Osteoblast (primary cell): ENCODE measurements around the gene IFT172. TPM values are rescaled to one million over a fixed set of nuclear protein-coding genes. Genes with fewer than 3 reads are reported as not detected.
A peak's percentile ranks its signal among the peaks of the same experiment; 100 is the strongest.

ENCODE experiments used
- DNase-seq: peaks from one replicate; pipeline ENCODE4 v3.0.0; 2011; ENCODE audit warnings: low spot score, mixed read lengths; ENCODE audit not compliant: insufficient read length; ENCODE audit errors: missing footprints
- H2AFZ ChIP-seq: 2 replicates; pipeline ENCODE4 v1.6.0; 2011; ENCODE audit warnings: mild to moderate bottlenecking, low read length
- H3K27ac ChIP-seq: 2 replicates; pipeline ENCODE4 v1.5.1; 2011; ENCODE audit warnings: mild to moderate bottlenecking, low read depth, low read length, moderate library complexity
- H3K27me3 ChIP-seq: 2 replicates; pipeline ENCODE4 v1.6.0; 2012; ENCODE audit warnings: mild to moderate bottlenecking, control low read depth, inconsistent platforms, low read length, moderate library complexity; ENCODE audit not compliant: insufficient read depth
- H3K36me3 ChIP-seq: 2 replicates; pipeline ENCODE4 v1.5.1; 2011; ENCODE audit warnings: mild to moderate bottlenecking, low read length, control low read depth, moderate library complexity; ENCODE audit not compliant: insufficient read depth
- H3K4me1 ChIP-seq: 2 replicates; pipeline ENCODE4 v1.5.1; 2011; ENCODE audit warnings: mild to moderate bottlenecking, low read length, control low read depth, moderate library complexity; ENCODE audit not compliant: insufficient read depth
- H3K4me2 ChIP-seq: 2 replicates; pipeline ENCODE4 v1.6.0; 2011; ENCODE audit warnings: mild to moderate bottlenecking, low read length; ENCODE audit not compliant: insufficient read depth
- H3K4me3 ChIP-seq: fragments of 200-600 bp; sonication (generic); 3 replicates; pipeline ENCODE4 v1.5.1; 2012; ENCODE audit warnings: mild to moderate bottlenecking, low read length, inconsistent platforms; ENCODE audit not compliant: insufficient read depth
- H3K79me2 ChIP-seq: 2 replicates; pipeline ENCODE4 v1.6.0; 2012; ENCODE audit warnings: mild to moderate bottlenecking, low read length, control low read depth, inconsistent platforms; ENCODE audit not compliant: insufficient read depth
- H3K9me3 ChIP-seq: 2 replicates; pipeline ENCODE4 v1.5.1; 2011; ENCODE audit warnings: low read depth, low read length, control low read depth
- H4K20me1 ChIP-seq: 2 replicates; pipeline ENCODE4 v1.6.0; 2012; ENCODE audit warnings: mild to moderate bottlenecking, low read length, control low read depth; ENCODE audit not compliant: insufficient read depth
- CTCF ChIP-seq: IDR thresholded peaks from 2 replicates; pipeline ENCODE4 v1.5.1; 2011; ENCODE audit warnings: mild to moderate bottlenecking, low read depth, low read length, moderate library complexity; ENCODE audit errors: extremely low read depth
- total RNA-seq: library from RNA; depleted of rRNA; stranded (reverse); fragments of >200 nt; gene quantifications from 2 replicates; pipeline ENCODE4 v1.2.3, GENCODE V29; 2012

Gene IFT172
- total RNA-seq, 1 donor: 35.5 TPM

- peak overlapping the region; percentile 85 for H3K27ac ChIP-seq
- no peaks in the 10 kb centered on the region for H3K27me3 ChIP-seq
- H3K4me1 ChIP-seq: peaks cover 31% of the 10 kb centered on the region
- H3K9me3 ChIP-seq: no peaks in the 10 kb centered on the region
- H3K36me3 ChIP-seq: peaks cover 8% of the 10 kb centered on the region
- H3K4me3 ChIP-seq: peak overlapping the region; percentile 76
- TF ChIP-seq CTCF: no peak
- peak; percentile 84 for DNase-seq
- H2AFZ ChIP-seq: peak overlapping the region; percentile 82
- no peaks in the 10 kb centered on the region for H4K20me1 ChIP-seq
- peak overlapping the region; percentile 96 for H3K4me2 ChIP-seq
- H3K79me2 ChIP-seq: peaks cover 4% of the 10 kb centered on the region
Observed at GRCh38 chr2:27494284-27494943, 4.9 kb upstream of the IFT172 start.

- Histone ChIP-seq H3K27ac (peak overlapping the region; percentile 85), H3K36me3 (peaks cover 8% of the 10 kb centered on the region), H3K27me3 (no peaks in the 10 kb centered on the region), H3K4me1 (peaks cover 35% of the 10 kb centered on the region), H3K9me3 (no peaks in the 10 kb centered on the region), H3K4me2 (peak overlapping the region; percentile 96), H4K20me1 (no peaks in the 10 kb centered on the region), H3K4me3 (peak overlapping the region; percentile 76), H2AFZ (peak overlapping the region; percentile 82), H3K79me2 (peaks cover 9% of the 10 kb centered on the region)
- DNase-seq: no peak
- no peak for TF ChIP-seq CTCF
Observed at GRCh38 chr2:27493948-27494283, 4.4 kb upstream of the IFT172 start.

DNA sequence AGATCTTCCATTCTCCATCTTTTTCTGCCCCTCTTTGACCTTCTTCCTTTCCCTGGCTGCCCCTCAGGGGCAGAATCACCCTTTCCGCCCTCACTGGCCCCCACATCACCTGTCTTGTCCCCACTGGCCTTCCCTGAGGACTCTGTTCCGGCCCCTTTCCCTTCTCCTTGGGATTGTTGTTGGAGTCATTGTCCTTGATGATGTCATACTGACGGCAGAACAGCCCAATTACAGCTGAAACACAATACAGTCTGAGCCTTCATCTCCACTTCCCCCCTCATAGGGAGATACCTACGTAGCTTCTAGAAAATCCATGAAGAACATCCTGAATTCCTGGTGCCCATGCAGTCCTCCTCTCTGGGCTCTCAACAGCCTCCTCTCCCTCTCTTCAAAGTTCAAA, 3.0 kb upstream of the IFT172 start:
- DNase-seq: no peak
- Histone ChIP-seq H3K27ac (no peak overlapping the region), H4K20me1 (no peaks in the 10 kb centered on the region), H3K79me2 (peaks cover 19% of the 10 kb centered on the region), H3K27me3 (no peaks in the 10 kb centered on the region), H3K9me3 (no peaks in the 10 kb centered on the region), H3K36me3 (peaks cover 8% of the 10 kb centered on the region), H3K4me1 (peaks cover 38% of the 10 kb centered on the region), H3K4me3 (no peak overlapping the region), H2AFZ (no peak overlapping the region), H3K4me2 (no peak overlapping the region)
- TF ChIP-seq CTCF: no peak

- Histone ChIP-seq H3K9me3 (no peaks in the 10 kb centered on the region), H3K4me3 (peak overlapping the region; percentile 88), H3K4me1 (peaks cover 19% of the 10 kb centered on the region), H4K20me1 (no peaks in the 10 kb centered on the region), H3K4me2 (peak overlapping the region; percentile 95), H3K79me2 (peaks cover 19% of the 10 kb centered on the region), H3K27ac (peak overlapping the region; percentile 73), H3K36me3 (peaks cover 13% of the 10 kb centered on the region), H3K27me3 (no peaks in the 10 kb centered on the region), H2AFZ (peak overlapping the region; percentile 97)
- peak; percentile 82 for DNase-seq
- peak; percentile 16 for TF ChIP-seq CTCF
Observed at GRCh38 chr2:27489118-27489497, 435 bp downstream of the IFT172 start.
